ENCODE results near the gene SHISAL1.

SHISAL1 gene

DNA sequence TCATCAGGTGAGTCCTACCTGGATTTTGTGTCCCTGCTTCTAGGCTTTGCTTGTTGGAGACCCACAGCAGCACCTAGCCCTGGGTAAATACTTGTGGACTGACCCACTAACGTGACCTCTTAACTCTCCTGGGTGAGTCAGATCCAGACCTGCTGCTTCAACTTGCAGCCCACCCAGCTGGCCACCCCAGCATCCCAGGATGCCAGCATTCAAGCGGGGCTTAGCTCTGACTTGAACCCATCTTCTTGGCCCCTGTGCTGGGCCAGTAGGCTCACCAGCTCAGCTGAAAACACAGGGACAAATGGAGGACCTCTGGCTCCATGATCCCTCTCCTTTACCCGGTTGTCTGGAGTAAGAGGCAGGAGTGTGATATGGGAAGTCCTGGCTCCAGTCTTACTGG is 98.6 kb downstream of the SHISAL1 start:
- no peak for DNase-seq (ENCODE audit: low read depth)
- TF ChIP-seq, protein P1, sequence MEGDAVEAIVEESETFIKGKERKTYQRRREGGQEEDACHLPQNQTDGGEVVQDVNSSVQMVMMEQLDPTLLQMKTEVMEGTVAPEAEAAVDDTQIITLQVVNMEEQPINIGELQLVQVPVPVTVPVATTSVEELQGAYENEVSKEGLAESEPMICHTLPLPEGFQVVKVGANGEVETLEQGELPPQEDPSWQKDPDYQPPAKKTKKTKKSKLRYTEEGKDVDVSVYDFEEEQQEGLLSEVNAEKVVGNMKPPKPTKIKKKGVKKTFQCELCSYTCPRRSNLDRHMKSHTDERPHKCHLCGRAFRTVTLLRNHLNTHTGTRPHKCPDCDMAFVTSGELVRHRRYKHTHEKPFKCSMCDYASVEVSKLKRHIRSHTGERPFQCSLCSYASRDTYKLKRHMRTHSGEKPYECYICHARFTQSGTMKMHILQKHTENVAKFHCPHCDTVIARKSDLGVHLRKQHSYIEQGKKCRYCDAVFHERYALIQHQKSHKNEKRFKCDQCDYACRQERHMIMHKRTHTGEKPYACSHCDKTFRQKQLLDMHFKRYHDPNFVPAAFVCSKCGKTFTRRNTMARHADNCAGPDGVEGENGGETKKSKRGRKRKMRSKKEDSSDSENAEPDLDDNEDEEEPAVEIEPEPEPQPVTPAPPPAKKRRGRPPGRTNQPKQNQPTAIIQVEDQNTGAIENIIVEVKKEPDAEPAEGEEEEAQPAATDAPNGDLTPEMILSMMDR (IDR thresholded peaks at IDR 0.05; ENCODE audit: low read length, missing control alignments), result no peak
- H3K4me3 ChIP-seq (replicated peaks; ENCODE audit: low read depth, low read length), result no peak overlapping the region

DNA sequence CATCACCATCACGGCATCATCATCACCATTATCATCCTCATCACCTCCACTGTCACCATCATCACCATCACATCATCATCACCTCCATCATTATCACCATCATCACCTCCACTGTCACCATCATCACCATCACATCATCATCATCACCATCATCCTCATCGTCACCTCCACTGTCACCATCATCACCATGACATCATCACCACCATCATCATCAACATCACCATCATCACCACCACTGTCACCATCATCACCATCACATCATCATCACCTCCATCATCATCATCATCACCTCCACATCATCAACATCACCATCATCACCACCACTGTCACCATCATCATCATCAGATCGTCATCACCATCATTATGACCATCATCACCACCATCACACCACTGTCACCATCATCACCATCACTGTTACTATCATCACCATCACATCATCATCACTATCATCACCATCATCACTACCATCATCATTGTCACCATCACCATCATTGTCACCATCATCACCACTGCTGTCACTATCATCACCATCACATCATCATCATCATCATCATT is 99.2 kb downstream of the SHISAL1 start:
- DNase-seq (ENCODE audit: low read depth), result no peak
- TF ChIP-seq, protein P1 (IDR thresholded peaks at IDR 0.05; ENCODE audit: low read length, missing control alignments), result no peak
- H3K4me3 ChIP-seq (replicated peaks; ENCODE audit: low read depth, low read length), result no peak overlapping the region

DNA sequence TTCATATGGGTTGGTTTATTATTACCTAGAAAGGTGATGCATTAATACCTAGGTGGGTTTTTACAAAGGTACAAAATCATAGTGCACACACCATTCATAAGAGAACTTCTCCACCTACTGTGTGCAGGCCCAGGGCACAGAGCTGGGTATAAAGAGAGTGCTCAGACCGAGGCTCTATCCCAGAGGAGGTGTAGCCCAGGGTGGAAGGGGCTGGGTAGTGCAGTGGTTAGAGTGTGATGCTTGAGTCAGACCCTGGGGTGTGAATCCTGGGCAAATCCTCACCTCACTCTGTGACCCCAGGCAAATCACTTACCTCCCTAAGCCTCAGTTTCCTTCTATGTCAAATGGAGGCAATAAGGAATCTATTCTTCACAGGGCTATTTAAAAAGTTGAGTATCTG is 99.8 kb downstream of the SHISAL1 start:
- no peak overlapping the region for H3K4me3 ChIP-seq (replicated peaks; ENCODE audit: low read depth, low read length)
- TF ChIP-seq, protein P1 (IDR thresholded peaks at IDR 0.05; ENCODE audit: low read length, missing control alignments), result no peak
- DNase-seq (ENCODE audit: low read depth), result no peak

DNA sequence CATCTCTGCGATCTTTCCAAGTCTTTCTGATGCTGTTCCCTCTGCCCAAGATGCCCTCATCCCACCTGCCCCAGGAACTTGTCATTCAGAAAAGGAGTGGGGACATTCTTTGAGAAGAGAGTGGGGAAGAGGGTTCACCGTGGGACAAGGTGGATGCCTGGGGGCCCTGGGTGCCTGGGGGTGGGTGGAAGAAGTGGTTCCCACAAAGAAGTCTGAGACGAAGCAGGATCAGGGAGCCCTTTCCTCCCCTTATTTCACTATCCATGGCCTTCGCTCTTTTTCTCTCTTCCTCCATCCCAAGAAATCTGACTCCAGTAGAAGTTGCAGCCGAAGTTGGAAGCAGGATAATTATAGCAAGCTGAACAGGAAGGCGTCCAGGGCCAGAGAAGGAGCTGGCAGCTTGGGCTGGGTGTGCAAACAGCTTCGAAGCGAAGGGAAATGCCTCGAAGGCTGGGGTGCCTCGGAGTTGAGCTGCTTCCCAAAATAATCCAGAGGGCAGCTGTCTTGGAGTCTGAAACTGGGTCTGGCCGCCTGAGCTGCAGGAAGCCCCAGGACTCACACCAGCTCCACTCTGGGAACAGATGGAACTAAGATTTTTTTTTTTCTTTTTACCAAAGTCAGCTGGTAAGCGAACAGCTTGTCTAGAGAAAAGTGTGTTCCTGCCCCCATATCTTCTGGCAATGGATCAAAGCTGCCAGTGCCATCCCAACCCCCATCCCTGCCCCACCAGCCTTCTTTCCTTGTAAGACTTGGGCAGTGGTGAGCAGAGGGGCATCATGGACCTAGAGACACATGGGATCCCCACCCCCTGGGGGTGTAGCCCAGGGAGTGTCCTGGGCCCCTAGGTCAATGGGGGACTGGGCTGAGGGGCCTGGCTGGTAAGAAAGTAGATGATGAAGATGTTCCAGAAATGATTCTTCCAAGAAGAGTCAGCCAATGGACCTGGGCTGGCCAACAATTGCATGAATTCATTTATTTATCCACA is 100.5 kb downstream of the SHISAL1 start:
- TF ChIP-seq, protein P1 (IDR thresholded peaks at IDR 0.05; ENCODE audit: low read length, missing control alignments), result no peak
- no peak for DNase-seq (ENCODE audit: low read depth)
- no peak overlapping the region for H3K4me3 ChIP-seq (replicated peaks; ENCODE audit: low read depth, low read length)

DNA sequence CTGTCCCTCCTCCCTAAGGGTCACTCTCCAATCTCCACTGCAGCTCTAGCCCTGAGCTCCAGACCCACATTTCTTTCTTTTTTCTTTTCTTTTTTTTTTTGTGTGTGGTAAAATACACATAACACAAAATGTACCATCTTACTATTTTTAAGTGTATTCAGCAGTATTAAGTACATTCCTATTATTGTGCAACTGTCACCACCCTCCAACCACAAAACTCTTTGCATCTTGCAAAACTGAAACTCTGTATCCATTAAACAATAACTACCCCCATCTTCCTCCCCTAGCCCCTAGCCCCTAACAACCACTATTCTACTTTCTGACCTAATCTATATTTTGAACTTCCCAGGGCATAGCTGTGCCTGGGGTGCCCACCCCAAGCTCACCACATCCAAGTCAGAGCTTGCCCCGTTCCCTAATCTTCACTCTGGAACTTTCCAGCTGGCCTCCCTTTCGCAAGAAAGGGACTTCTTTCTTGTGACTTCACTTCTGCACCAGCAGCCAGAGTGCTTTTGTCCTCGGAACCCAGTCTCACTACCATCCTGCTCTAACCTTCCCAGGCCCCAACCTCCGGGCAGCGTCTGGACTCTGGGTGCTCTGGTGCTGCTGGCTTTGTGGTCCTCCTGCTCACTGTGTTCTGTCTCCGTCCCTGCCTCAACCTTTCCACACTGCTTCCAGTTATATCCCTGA is 101.3 kb downstream of the SHISAL1 start:
- TF ChIP-seq, protein P1 (IDR thresholded peaks at IDR 0.05; ENCODE audit: low read length, missing control alignments), result no peak
- H3K4me3 ChIP-seq (replicated peaks; ENCODE audit: low read depth, low read length), result no peak overlapping the region
- no peak for DNase-seq (ENCODE audit: low read depth)

DNA sequence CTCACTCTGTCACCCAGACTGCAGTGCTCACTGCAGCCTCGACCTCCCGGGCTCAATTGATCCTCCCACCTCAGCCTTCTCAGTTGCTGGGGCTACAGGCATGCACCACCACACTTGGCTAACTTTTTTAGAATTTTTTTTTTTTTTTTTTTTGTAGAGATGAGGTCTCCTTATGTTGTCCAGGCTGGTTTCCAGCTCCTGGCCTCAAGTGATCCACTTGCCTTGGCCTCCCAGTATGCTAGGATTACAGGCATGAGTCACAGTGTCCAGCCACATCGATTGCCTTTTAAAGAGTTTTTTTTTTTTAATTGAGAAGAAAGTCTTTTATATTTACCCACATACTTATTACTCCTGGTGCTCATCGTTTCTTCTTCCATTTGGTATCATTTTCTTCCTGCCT is 102.0 kb downstream of the SHISAL1 start:
- TF ChIP-seq, protein P1 (IDR thresholded peaks at IDR 0.05; ENCODE audit: low read length, missing control alignments), result no peak
- no peak overlapping the region for H3K4me3 ChIP-seq (replicated peaks; ENCODE audit: low read depth, low read length)
- DNase-seq (ENCODE audit: low read depth), result peak; percentile 8

Data from fibroblast of pulmonary artery (primary cell).